Stimulated activated CD4-positive, alpha-beta T cell treated with anti-CD3 and anti-CD28 coated beads, Interleukin-4, amount 100 ng/mL, for 4 hours (primary cell): ENCODE data around the gene SHROOM2.
A peak's percentile ranks its signal among the peaks of the same experiment; 100 is the strongest.

ENCODE experiments used
- DNase-seq, 2 experiments: peaks; one replicate each; pipeline ENCODE4 v3.0.0-alpha.2; 2020

Gene SHROOM2

DNA sequence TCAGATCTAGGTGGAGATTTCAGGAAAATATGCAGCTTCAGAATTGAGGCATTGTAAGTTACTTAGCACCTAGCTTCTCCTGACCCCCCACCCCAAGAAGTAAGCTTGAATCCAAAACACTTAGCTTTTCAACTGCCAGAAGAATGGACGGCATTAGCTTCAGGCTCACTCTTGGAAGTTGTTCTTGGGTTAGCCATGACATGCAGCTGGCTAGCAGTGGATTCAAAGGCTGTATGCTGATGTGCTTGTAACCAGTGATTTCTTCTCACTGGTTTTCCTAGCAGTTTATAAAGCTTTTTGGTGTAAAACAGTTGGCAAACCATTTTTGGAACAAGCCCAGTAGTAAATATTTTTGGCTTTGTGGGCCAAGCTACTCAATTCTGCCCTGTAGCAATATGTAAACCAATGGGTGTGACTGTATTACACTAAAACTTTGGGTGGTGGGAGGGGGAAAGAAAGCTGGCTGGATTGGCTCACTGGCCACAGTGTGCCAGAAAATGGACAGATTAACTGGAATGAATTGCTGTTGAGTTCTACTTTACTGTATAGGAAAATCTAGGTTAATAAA, 85.6 kb downstream of the SHROOM2 start:
- no peak for DNase-seq

DNA sequence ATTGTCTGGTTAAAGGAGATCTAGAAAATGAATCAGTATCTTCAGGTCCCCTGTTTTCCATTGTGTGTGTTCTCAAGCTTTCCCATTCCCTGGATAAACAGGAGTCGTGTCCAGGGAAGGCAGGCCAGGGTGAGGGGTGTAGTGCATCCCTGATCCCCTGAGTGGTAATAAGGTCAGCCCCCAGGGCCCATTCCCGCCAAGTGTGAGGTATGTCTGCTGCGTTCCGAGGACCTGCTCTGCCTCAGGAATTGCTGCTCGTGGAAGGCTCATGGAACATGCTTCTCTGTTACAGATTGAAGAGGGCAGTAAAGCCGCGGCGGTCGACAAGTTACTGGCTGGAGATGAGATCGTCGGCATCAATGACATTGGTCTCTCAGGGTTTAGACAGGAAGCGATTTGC, 87.1 kb downstream of the SHROOM2 start:
- DNase-seq: no peak

DNA sequence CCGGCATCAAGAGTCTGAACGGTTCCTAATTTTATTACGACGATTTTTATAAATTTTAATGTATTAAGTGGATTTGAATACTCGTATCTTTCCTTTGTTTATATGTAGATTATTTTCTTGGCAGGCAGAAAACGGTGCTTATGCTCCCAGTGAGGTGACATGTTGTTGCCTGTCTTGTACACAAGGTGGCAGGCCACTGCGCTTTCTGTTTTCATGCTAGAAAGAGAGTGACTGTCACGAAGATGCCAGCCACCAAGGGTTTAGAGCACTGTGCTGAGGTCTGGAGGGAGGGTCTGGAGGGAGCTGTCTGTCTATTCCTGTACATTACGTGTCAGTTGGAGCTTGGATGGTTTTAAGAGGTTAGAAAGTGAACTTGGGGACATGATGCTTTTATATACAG, 87.7 kb downstream of the SHROOM2 start:
- DNase-seq: peak; percentile 22 to 26

DNA sequence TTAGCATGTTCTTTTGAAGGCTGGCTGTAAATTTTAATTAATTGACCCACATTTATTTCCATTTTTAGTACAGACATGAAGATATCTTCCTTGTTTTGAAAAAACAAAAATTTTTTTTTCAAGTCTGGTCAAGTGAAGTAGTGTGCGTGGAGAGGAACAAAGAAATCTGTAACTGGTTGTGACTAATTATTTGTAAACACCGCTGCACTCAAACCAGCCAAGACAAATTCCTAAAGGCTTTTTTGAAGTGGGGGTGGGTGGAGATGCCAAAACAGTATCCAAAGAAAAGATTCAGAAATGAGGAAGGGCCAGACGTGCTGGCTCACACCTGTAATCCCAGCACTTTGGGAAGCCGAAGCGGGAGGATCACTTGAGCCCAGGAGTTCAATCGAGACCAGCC, 88.3 kb downstream of the SHROOM2 start:
- DNase-seq: no peak

DNA sequence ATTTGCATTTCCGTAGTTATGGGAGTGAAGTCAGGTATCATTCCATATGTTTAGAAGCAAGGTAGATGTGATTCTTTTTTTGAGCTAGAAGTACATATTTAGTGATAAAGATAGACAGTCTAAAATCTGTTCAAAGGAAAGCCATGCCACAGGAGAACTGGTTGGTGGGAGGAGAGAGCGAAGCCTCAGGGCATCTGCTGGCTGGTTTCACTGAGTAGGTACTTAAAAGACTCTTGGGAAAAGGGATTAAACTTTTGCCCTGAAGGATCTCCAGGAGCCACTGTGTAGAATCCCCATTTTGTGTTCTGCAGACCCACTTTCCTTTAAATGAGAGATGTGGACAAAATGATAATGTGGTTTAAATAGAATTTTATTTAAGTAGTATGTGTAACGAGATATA, 89.6 kb downstream of the SHROOM2 start:
- DNase-seq: no peak

DNA sequence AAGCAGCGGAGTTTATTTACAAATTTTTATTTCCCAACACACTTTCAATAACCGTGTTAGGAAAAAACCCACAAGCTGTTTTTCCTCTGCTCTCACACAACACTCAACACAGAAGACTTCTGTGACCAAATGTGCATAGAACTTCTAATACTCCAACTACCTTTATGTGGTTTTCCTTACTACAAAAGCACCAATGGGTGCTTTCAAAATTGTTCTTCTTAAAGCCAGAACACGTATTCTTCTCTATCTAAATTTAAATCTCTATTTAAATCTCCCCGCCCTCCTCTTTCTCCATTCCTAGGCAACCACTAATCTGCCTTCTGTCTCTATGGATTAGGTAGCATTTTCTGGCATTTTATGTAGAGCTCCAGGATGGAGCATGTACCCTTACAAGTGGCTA, 90.0 kb downstream of the SHROOM2 start:
- DNase-seq: no peak

DNA sequence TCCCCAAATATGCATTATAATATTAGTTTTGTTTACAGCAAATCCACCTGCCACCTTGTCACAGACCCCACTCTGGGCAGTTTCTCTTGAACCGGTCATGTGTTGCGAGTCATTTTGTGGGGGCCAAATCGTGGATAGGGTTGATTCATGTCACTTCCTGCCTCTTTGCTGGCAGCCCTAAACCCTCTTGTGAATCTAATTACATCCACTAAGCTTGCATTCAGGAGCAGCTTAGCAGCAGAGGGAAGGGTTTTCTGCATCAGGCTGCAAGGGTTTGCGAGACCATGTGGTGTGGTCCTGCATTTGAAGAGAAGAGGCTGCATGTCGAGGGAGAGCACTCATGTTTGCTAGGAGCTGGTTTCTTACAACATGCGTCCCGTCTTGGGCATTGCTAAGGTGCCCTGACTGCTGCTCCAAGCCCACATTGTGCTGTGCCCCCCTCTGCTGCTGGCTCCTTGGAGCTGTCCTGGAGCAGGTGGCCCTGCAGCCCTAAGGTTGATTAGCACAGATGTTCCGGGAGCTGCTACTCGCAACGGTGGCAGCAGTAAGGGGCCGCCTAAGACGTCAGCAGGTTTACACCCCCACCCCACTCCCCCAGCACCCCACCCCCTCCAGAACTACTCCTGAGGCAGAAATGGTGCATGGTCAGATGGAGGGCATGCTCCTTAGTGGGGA, 92.1 kb downstream of the SHROOM2 start:
- DNase-seq: no peak

DNA sequence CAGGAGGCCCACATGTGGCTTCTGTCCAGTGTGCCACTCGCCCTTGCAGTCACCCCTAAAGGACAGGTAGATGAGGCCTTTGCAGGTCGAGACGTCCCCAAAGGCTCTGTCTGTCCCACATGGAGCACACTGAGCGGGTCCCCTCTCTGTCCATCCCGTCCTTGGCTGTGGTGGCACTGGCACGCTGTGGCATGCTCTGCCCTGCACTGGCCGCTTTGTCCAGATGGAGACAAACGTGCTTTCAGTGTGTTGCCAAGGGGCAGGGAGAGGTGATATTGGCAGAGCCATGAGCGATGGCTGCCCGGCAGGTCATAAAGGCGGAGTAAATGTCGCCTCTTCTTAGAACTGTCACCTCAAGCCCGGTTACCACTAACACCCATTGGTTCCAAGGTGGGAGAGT, 94.0 kb downstream of the SHROOM2 start:
- no peak for DNase-seq

DNA sequence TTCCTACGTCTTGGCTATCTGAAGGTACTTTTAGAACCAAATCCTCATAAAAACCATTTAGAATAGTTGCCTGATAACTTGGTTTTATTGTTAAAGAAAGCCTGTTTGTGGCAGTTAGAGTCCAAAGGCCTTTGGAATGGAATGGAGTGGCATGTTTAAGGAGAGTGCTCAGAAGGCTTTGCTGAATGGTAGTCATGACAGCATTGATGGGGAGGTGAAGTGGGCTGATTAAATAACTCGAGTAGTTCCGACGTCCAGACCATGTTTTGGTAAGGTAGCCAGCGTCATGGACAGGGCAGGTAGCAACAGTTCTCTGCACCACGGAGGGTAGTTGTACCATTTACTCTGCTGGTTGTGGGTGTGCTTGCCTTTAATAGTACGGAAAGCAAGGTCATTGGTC, 94.6 kb downstream of the SHROOM2 start:
- DNase-seq: no peak

DNA sequence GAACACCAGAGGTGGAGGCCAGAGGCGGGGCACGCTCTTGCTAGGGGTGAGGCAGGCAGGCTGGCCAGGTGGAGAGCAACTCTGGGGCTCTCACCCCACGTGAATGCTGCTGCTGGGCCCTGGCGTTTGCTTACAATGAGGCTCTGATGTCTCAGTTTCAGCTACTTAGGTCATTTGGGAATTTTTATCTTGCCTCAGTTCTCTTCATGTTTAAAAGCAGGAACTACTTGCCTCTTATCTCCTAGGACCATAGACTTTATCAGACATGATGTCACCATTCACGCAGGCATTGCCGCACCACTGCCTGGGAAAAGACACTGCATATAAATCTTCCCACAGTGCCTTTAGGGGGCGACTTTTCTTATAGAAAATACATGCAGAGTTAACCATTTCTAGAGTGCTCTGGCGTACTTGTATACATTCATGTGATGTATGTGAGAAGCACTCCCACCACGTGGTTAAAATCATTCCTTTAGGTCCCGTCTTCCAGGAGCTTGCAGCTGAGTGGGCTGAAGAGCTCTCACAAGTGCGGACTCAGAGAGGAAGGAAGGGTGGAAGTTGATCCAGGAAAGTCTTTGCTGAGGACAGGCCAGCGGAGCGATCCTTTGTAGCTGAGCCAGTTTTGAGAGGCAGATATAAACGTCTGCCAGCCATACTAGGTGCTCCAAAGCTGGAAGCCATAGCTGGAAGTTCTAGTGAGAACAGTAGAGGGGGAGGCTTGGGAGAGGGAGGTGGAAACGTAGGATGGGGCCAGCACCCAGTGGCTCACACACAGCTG, 96.6 kb downstream of the SHROOM2 start:
- DNase-seq: no peak

DNA sequence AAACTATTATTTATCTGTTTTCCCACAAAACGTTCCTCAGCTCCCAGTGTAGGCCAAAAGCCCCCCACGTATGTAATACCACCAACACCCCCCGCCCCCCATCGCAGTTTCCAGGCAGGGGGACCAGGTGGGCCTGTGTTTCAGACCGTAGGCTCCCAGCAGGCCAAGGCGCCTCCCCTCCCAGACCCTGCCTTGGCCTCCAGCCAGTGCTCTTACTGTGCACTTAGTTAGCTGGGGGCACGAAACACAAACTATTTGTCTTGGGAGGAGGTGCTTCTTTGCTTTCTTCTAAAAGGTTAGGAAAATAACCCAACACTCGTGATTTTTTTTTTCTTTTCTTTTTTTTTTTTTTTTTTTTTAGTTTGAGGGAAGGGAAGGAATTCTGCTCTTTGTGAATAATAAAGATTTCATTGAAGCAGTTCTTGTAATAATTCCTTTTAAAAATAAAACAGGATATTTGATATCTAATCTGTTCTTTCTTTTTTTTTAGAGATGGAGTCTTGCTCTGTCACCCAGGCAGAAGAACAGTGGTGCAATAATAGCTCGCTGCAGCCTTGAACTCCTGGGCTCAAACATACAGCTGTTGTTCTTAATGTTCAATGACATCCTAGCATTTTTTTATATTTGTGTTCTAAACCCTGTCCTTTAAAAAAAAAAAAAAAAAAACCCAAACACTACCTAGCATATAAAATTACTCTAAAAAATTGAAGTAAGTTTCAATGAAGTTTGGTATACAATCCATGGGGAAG, 98.0 kb downstream of the SHROOM2 start:
- DNase-seq: no peak

DNA sequence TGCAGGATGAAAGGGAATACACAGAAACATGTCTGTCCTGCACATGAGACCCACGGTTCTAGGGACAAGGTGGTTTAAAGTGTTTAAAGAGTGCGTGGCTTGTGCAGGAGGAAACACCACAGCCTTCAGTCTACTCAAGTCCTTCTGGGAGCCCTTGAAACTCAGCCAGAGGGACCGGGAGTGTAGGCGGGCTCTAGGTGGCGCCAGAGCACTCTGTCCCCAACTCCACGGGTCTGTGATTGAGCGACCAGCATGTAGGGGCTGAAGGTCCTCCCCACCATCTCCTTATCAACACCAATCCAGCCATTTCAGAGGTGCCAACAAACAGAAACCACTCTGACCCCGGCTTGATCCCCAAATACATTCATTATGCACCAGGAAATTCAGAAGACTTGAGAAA, 98.9 kb downstream of the SHROOM2 start:
- peak; percentile 26 to 46 for DNase-seq

DNA sequence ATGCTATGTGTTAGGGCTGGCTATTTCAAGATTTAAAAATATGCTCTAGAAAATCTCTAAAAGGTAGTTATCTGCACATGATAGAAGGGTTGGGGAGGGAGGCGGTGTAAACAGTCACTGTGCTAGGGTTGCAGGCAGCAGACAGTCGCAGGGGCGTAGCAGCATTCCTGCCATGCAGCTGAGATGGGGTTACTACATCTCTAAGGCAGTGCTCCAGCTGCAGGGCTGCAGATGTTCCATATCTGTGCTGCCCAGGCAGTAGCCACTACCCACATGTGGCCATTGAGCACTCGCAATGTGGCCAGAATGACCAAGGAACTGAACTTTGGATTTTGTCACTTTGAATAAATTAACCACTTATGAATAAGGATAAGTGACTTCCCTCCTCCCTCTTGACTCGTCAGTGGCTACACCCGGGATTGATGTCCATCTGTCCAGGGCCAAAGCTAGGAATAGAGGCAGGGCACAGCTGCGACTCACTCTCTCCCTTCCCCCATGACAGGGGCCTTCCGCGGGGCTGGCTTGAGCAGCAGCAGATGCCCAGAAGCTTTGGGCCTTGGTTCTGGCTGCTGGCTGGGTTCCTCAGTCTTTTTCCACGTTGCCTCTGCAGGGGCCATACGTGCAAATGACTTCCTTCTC, 101.5 kb downstream of the SHROOM2 start:
- no peak for DNase-seq

DNA sequence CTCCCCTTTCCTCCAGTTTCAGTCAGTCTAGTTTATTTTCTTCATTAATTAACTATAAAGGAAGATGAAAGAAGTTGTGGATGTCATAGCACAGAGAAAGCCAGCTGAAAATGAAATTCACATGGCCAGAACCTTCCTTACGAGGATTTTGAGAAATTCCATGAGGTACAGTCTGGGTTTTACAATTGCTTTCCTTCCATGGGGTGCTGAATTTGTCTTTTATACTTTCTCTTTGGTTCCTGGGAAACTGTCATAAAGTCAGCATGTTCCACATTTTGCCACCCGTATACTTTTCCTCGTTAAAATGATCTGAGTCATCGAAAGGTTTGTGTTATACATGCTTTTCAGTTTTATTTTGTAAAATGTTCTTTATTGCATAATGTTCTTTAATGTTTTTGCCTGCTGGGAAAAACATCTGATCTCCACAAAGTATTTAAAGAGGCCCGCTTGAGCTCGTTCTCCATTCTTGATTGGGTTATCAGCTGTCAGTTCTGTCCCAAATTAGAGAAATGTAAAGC, 102.8 kb downstream of the SHROOM2 start:
- no peak for DNase-seq

DNA sequence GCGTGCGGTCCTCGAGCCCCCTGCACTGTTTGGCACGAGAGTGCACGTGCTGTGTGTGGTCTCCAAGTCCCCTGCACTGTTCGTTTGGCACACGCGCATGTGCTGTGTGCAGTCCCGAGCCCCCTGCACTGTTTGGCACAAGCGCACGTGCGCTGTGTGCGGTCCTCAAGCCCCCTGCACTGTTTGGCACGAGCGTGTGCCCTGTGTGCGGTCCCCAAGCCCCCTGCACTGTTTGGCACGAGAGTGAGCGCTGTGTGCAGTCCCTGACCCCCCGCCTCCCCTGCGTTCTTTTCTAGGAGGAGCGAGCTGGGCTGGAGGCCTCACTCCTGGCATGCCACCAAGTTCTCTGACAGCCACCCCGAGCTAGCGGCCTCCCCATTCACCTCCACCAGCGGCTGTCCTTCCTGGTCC, 104.5 kb downstream of the SHROOM2 start:
- no peak for DNase-seq

DNA sequence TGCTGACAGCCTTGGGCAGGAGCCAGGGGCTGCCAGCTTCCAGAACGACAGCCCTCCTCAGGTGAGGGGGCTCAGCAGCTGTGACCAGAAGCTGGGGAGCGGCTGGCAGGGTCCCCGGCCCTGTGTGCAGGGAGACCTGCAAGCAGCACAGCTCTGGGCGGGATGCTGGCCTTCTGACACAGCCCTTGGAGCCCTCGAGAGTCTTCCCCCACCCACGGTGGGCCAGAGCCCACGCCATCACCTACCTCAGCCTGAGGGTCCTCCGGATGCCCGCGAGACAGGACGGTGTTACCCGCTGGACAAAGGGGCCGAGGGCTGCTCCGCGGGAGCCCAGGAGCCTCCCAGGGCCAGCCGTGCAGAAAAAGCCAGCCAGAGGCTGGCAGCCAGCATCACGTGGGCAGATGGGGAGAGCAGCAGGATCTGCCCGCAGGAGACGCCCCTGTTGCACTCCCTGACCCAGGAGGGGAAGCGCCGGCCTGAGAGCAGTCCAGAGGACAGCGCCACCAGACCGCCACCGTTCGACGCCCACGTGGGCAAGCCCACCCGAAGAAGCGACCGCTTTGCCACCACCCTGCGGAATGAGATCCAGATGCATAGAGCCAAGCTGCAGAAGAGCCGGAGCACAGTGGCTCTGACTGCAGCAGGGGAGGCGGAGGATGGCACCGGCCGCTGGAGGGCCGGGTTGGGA, 109.1 kb downstream of the SHROOM2 start:
- no peak for DNase-seq

DNA sequence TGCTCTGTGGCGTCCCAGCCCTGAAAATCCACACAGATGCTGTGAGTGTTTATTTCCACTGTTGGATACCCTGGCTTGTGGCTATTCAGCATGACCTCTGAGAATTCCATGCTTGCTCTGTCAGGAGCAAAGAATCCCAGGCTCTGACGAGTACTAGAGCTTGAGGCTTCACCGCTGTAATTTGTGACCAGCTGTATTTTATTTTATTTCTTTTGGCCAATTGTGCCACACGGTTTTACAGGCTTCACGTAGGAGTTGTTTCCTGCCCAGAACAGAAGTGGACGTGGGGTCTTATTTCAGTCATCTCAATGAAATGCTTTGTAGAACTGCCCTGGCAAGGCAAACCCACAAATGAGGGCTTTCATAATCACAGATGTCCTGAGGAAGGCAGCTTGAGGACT, 111.5 kb downstream of the SHROOM2 start:
- no peak for DNase-seq

DNA sequence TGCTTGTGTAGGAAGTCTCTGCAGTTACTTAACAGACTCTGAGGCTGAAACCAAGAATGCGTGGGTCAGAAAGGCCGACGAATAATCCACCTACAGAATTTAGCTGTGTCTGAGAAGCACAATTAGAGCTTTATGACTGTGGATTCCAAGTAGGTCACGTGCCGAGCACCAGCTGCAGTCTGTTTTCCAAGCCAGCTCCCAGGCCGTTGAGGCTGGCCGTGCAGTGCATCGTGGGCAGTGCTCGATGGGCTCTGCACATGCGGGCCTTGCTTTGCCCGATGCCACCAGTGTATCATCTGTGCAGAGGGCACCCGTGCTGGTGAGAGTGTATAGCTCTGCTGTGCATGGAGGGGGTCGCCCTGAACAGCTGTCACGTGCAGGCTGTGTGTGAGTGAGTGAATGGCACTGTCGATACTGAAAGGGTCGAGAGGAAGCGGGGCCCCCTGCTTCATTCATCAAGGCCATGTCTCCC, 113.4 kb downstream of the SHROOM2 start:
- DNase-seq: no peak

DNA sequence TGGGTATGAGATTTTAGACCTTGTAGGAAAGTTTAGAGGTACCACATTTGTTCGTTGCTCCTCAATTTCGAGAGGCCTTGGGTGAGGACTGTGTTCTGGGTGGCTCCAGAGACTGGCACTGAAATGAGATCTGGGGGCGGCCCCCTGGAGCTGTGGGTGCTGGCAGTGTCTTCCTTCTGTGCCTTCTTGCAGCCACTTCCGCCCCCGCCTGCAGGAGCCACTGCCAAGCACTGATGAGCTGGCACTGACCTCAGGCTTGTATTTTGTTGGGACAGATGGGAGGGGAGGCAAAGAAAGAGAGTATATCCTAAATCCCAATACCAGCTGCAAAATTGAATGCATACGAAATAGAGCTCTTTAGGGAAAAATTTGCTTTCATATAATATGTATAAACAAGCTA, 116.4 kb downstream of the SHROOM2 start:
- DNase-seq: no peak

DNA sequence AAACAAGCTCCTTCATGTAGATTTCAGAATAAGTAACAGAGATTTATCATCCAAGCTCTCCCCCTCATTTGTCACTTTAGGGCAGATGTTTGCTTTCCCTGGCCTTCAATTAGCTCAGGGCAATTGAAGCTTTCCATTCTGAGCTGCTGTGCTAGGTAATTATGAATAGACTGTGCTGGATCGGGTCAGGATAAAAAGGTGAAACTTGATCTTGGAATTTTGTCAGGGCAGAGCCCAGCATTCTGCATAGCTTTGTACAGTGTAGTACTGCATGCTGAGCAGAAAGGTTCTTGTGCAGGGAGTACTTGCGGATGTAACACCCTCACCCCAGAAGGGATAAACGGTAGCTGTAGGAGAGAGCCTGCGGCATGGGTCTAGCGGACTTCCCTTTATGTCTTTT, 116.9 kb downstream of the SHROOM2 start:
- no peak for DNase-seq

DNA sequence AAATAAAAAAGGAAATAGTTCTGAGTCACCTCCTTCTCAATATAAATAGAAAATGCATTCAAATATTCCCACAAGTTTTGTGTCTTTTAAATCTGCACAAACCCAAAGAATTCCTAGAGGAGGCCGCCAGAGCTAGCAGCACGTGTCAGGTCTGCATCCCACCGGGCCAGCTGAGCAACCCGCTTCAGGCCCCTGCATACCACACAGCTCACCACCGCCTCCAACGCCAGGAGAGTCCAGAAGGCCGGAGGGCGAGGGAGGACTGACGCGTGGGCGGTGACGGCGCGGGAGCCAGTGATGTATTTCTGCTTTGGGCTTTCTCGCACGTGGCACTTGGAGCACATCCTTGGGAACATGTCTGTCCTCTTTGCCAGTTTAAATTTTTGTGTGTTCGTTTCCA, 119.1 kb downstream of the SHROOM2 start:
- DNase-seq: no peak

DNA sequence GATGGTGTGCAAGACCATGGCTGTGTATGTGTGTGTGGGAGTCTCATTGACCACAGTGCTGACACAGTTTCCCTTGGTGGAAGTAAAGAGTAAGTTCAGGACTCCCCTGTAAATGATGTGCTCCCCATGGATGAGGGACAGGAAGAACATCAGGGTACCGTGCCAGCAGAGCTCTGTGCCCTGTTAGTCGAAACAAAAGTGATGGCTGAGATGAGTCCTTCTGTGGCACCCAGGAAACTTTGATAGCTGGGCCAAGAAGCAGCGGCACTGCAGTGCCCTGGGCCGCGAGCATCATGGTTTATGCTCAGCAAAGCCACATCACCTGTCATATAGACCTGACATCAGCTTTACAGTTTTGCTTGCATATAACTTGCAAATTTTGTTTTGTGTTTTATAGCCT, 119.5 kb downstream of the SHROOM2 start:
- DNase-seq: no peak
